HepG2 (cell line): ENCODE data around the gene GALNT16. TPM values are rescaled to one million over a fixed set of nuclear protein-coding genes. Genes with fewer than 3 reads are reported as not detected.

Source experiments
- ATAC-seq: fragments of 200-7000 bp; cut with Tn5 transposase; 3 replicates; pipeline ENCODE4 v1.9.1; 2020; ENCODE audit warnings: mild to moderate bottlenecking, moderate library complexity
- BruUV-seq: library from RNA; stranded (reverse); fragments of 400-500 nt; replicated peaks from 2 replicates; lab custom pipeline; 2021; lab: Mats Ljungman, UMichigan
- CTCF ChIA-PET: fragments of 300-600 bp; formaldehyde crosslinking; extraction: SDS; loops from one replicate; lab custom pipeline; 2021; ENCODE audit warnings: low total read pairs, inconsistent platforms, low intra/inter-chr PET ratio; lab: Yijun Ruan, JAX
- POLR2A ChIA-PET: fragments of 350-600 bp; sonication (Branson Sonifier 250); formaldehyde crosslinking; loops from one replicate; lab custom pipeline; 2020; ENCODE audit warnings: antibody characterized with exemption, inconsistent platforms; lab: Yijun Ruan, JAX
- DNase-seq: peaks from one replicate; pipeline ENCODE4 v3.0.0-alpha.2; 2015; ENCODE audit warnings: low spot score
- FAIRE-seq: peaks from 3 replicates; lab custom pipeline; 2011; peaks lifted over from hg19 to GRCh38; lab: Jason Lieb, UNC
- H2AFZ ChIP-seq: one replicate; pipeline ENCODE4 v1.6.1; 2011; ENCODE audit warnings: low read length, inconsistent platforms
- H3K27ac ChIP-seq: fragments of 300-600 bp; 3 replicates; pipeline ENCODE4 v1.8.0; 2011; ENCODE audit warnings: mixed run types, mild to moderate bottlenecking, mixed read lengths, low read length, inconsistent platforms; ENCODE audit not compliant: insufficient read depth; ENCODE audit errors: extremely low read length
- H3K27me3 ChIP-seq, 2 experiments: fragments of 200-600 bp in 1 of 2; 2 replicates in 1 of 2; 3 replicates in 1 of 2; pipeline versions ENCODE4 v1.6.0 to v1.8.0; 2011; ENCODE audit warnings: low read length in 2 of 2, mild to moderate bottlenecking in 2 of 2, moderate library complexity in 2 of 2, inconsistent platforms in 1 of 2; ENCODE audit not compliant: insufficient read depth in 2 of 2, control insufficient read depth in 1 of 2
- H3K36me3 ChIP-seq, 2 experiments: fragments of 200-600 bp in 1 of 2; replicated peaks in 1 of 2; 2 replicates in 1 of 2; 3 replicates in 1 of 2; pipeline versions ENCODE4 v1.5.1 to v1.8.0; 2011; ENCODE audit warnings: low read length in 2 of 2, inconsistent platforms in 1 of 2; ENCODE audit not compliant: insufficient read depth in 2 of 2, control insufficient read depth in 1 of 2
- H3K4me1 ChIP-seq: 2 replicates; pipeline ENCODE4 v1.5.1; 2012; ENCODE audit warnings: low read length, inconsistent platforms; ENCODE audit not compliant: insufficient read depth
- H3K4me2 ChIP-seq: 2 replicates; pipeline ENCODE4 v1.6.0; 2011; ENCODE audit warnings: low read depth, low read length, inconsistent platforms
- H3K4me3 ChIP-seq, 3 experiments: fragments of 200-600 bp in 1 of 3; sonication (generic), shearing (Covaris generic) in 1 of 3; replicated peaks in 1 of 3; 2 replicates each; pipeline ENCODE4 v1.5.1; 2011 to 2016; ENCODE audit warnings: low read length in 3 of 3, inconsistent platforms in 2 of 3, low read depth in 2 of 3, mild to moderate bottlenecking in 2 of 3, control low read depth in 1 of 3, mixed read lengths in 1 of 3; ENCODE audit not compliant: insufficient read depth in 1 of 3
- H3K79me2 ChIP-seq: one replicate; pipeline ENCODE4 v1.6.1; 2011; ENCODE audit warnings: low read length, inconsistent platforms; ENCODE audit not compliant: insufficient read depth
- H3K9ac ChIP-seq: 2 replicates; pipeline ENCODE4 v1.6.0; 2011; ENCODE audit warnings: mild to moderate bottlenecking, low read depth, low read length, inconsistent platforms; ENCODE audit not compliant: insufficient read depth
- H3K9me3 ChIP-seq: 2 replicates; pipeline ENCODE4 v1.5.1; 2012; ENCODE audit warnings: mild to moderate bottlenecking, low read length
- H4K20me1 ChIP-seq: 2 replicates; pipeline ENCODE4 v1.6.0; 2011; ENCODE audit warnings: inconsistent platforms, mild to moderate bottlenecking, low read length, moderate library complexity; ENCODE audit not compliant: insufficient read depth
- E2F5 ChIP-seq: sonication (generic); formaldehyde crosslinking; conservative IDR thresholded peaks from 2 replicates; pipeline ENCODE4 v1.4.0; 2020; ENCODE audit warnings: missing genetic modification reagents
- EED ChIP-seq: sonication (generic); formaldehyde crosslinking; IDR thresholded peaks from 2 replicates; pipeline ENCODE4 v1.5.0; 2020; ENCODE audit warnings: mild to moderate bottlenecking, missing genetic modification reagents
- ETS1 ChIP-seq: sonication (generic); formaldehyde crosslinking; IDR thresholded peaks from 2 replicates; pipeline ENCODE4 v1.4.0; 2020; ENCODE audit warnings: missing genetic modification reagents
- YY1 ChIP-seq: IDR thresholded peaks from 2 replicates; pipeline ENCODE4 v1.6.1; 2011; ENCODE audit warnings: low read length, low read depth, moderate library complexity, mild to moderate bottlenecking; ENCODE audit not compliant: insufficient read depth, insufficient replicate concordance
- ZNF563 ChIP-seq: sonication (generic); formaldehyde crosslinking; IDR thresholded peaks from 2 replicates; pipeline ENCODE4 v1.8.0; 2022; ENCODE audit warnings: mild to moderate bottlenecking, moderate library complexity, missing genetic modification reagents
- WGBS: methylation state at CpG from one replicate; pipeline ENCODE4 v1.1.6; 2017; ENCODE audit warnings: low lambda C conversion rate; 5-methylcytosine and 5-hydroxymethylcytosine counted together
- in situ Hi-C: cut with HindIII; loops from 2 replicates; pipeline ENCODE4 v1.10.0; 2017; ENCODE audit warnings: low pct_unique_long_range_greater_than_20kb; ENCODE audit not compliant: extremely low pct_ligation_motif_present
- intact Hi-C: fragments of 100-400 bp; cut with micrococcal nuclease; formaldehyde crosslinking; loops from one replicate; pipeline ENCODE4 v1.10.0; 2022; ENCODE audit not compliant: unreplicated experiment
- polyA plus RNA-seq, 8 experiments: library from polyadenylated mRNA; depleted of rRNA in 3 of 8; stranded (reverse) in 7 of 8; unstranded in 1 of 8; fragments of >200 nt; fragmentation: Illumina TruSeq in 4 of 8; extraction: Trizol in 4 of 8; gene quantifications; 2 replicates each; pipeline versions ENCODE4 v1.2.1 to v1.2.3, GENCODE V29; 2011 to 2016; ENCODE audit warnings: low read depth in 4 of 8, missing spikeins in 1 of 8, mixed read lengths in 1 of 8; ENCODE audit not compliant: insufficient read depth in 1 of 8
- total RNA-seq, 5 experiments: library from RNA; depleted of rRNA; stranded (reverse); fragments of >200 nt; fragmentation: Illumina TruSeq; extraction: Trizol; gene quantifications; 2 replicates each; pipeline ENCODE4 v1.2.3, GENCODE V29; 2016; ENCODE audit warnings: low read depth in 1 of 5
- TF ChIP-seq, protein P1 (sequence below): sonication (generic); formaldehyde crosslinking; IDR thresholded peaks from 2 replicates; pipeline ENCODE4 v1.9.0; 2021; ENCODE audit warnings: missing genetic modification reagents, borderline replicate concordance
- TF ChIP-seq, protein P2 (sequence below): sonication (generic); formaldehyde crosslinking; IDR thresholded peaks from 2 replicates; pipeline ENCODE4 v1.4.0; 2020; ENCODE audit warnings: low read depth, missing genetic modification reagents

Gene GALNT16
- total and polyA plus RNA-seq, 2 of the 13 experiments (the other 11 are each of a cell fraction or from before 2014, with no cell fraction given), result 0.54 to 0.82 TPM

- no TSS peak for BruUV-seq
- peaks cover 1 to 9% of the 10 kb centered on the region in 2 experiments; a peak in 2 of 5 replicates for H3K27me3 ChIP-seq
- TF ChIP-seq, protein P1, sequence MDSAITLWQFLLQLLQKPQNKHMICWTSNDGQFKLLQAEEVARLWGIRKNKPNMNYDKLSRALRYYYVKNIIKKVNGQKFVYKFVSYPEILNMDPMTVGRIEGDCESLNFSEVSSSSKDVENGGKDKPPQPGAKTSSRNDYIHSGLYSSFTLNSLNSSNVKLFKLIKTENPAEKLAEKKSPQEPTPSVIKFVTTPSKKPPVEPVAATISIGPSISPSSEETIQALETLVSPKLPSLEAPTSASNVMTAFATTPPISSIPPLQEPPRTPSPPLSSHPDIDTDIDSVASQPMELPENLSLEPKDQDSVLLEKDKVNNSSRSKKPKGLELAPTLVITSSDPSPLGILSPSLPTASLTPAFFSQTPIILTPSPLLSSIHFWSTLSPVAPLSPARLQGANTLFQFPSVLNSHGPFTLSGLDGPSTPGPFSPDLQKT (CRISPR knock-in tag), result no peak
- TF ChIP-seq EED, result 0 out of 2 replicates have a peak, but pooled peaks have one; percentile 26
- TF ChIP-seq, all 625 proteins: peak for 1
- H3K36me3 ChIP-seq, result no peaks in the 10 kb centered on the region
- H4K20me1 ChIP-seq, result no peaks in the 10 kb centered on the region
- ATAC-seq, result peak; percentile 67
- no peaks in the 10 kb centered on the region for H3K9me3 ChIP-seq
- WGBS, result 23% methylated on average over 10 of the region's 21 CpGs
- no peak overlapping the region for H3K27ac ChIP-seq
- no peak overlapping the region for H3K4me3 ChIP-seq
- H3K4me2 ChIP-seq, result no peak overlapping the region
- in situ Hi-C loops (no loop called here), intact Hi-C loops (no loop called here)
- FAIRE-seq, result no peak
- no peak overlapping the region for H3K9ac ChIP-seq
- POLR2A ChIA-PET, result no interaction called here
- no peak overlapping the region for H2AFZ ChIP-seq
- DNase-seq, result no peak
- CTCF ChIA-PET, result no interaction called here
- H3K79me2 ChIP-seq, result no peaks in the 10 kb centered on the region
- H3K4me1 ChIP-seq, result peaks cover 15% of the 10 kb centered on the region
Measured at GRCh38 chr14:69270795-69271708, 11.1 kb downstream of the GALNT16 start.

GRCh38 chr14:69274321-69274720 lies 14.4 kb downstream of the GALNT16 start:
- Histone ChIP-seq H3K27ac (no peak overlapping the region), H3K4me3 (no peak overlapping the region), H3K27me3 (peaks cover 0 to 1% of the 10 kb centered on the region in 2 experiments; a peak in 1 of 5 replicates), H3K79me2 (no peaks in the 10 kb centered on the region), H3K36me3 (no peaks in the 10 kb centered on the region), H3K9me3 (no peaks in the 10 kb centered on the region), H3K9ac (no peak overlapping the region), H4K20me1 (no peaks in the 10 kb centered on the region), H3K4me1 (peaks cover 15% of the 10 kb centered on the region), H3K4me2 (no peak overlapping the region), H2AFZ (no peak overlapping the region)
- no peak for FAIRE-seq
- no peak for ATAC-seq
- BruUV-seq, result no TSS peak
- intact Hi-C loops, result no loop called here
- DNase-seq, result no peak
- ChIA-PET CTCF (no interaction called here), POLR2A (no interaction called here)
- no CpG with 5 or more reads among the region's 2 CpGs for WGBS
- in situ Hi-C loops, result no loop called here
- TF ChIP-seq ETS1 (CRISPR knock-in tag) (no peak), E2F5 (CRISPR knock-in tag) (no peak), YY1 (no peak), ZNF563 (no peak)
- TF ChIP-seq, protein P2, sequence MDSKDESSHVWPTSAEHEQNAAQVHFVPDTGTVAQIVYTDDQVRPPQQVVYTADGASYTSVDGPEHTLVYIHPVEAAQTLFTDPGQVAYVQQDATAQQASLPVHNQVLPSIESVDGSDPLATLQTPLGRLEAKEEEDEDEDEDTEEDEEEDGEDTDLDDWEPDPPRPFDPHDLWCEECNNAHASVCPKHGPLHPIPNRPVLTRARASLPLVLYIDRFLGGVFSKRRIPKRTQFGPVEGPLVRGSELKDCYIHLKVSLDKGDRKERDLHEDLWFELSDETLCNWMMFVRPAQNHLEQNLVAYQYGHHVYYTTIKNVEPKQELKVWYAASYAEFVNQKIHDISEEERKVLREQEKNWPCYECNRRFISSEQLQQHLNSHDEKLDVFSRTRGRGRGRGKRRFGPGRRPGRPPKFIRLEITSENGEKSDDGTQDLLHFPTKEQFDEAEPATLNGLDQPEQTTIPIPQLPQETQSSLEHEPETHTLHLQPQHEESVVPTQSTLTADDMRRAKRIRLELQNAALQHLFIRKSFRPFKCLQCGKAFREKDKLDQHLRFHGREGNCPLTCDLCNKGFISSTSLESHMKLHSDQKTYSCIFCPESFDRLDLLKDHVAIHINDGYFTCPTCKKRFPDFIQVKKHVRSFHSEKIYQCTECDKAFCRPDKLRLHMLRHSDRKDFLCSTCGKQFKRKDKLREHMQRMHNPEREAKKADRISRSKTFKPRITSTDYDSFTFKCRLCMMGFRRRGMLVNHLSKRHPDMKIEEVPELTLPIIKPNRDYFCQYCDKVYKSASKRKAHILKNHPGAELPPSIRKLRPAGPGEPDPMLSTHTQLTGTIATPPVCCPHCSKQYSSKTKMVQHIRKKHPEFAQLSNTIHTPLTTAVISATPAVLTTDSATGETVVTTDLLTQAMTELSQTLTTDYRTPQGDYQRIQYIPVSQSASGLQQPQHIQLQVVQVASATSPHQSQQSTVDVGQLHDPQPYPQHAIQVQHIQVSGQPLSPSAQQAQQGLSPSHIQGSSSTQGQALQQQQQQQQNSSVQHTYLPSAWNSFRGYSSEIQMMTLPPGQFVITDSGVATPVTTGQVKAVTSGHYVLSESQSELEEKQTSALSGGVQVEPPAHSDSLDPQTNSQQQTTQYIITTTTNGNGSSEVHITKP, result no peak
